ENCODE data around the gene ZNF385A. TPM values are rescaled to one million over a fixed set of nuclear protein-coding genes. Genes with fewer than 3 reads are reported as not detected.

The ZNF385A gene
- total and polyA plus RNA-seq, 2 donors (not counting 3 experiments of a cell fraction or from before 2014, with no cell fraction given), result 1.6 to 7.9 TPM

GRCh38 chr12:54430471-54431069 lies 46.0 kb upstream of the ZNF385A start:
- Histone ChIP-seq H3K36me3 (ENCODE audit: control insufficient read depth in 2 of 2, extremely low read depth in 1 of 2, insufficient read depth in 2 of 2, low read length in 2 of 2) (no peaks in the 10 kb centered on the region), H3K9me1 (replicated peaks; ENCODE audit: control insufficient read depth, extremely low read depth, insufficient read depth, low read length) (no peaks in the 10 kb centered on the region), H3K27me3 (ENCODE audit: control insufficient read depth in 2 of 2, insufficient read depth in 2 of 2, low read length in 2 of 2) (no peaks in the 10 kb centered on the region), H4K20me1 (replicated peaks; ENCODE audit: control insufficient read depth, extremely low read depth, insufficient read depth, low read length) (no peaks in the 10 kb centered on the region), H3K27ac (ENCODE audit: insufficient read depth, low read depth, low read length) (peak overlapping the region; percentile 91), H2AFZ (ENCODE audit: low read depth, low read length) (no peak overlapping the region), H3K4me3 (replicated peaks in 1 of 3; ENCODE audit: insufficient read depth in 1 of 3, low read depth in 1 of 3, low read length in 3 of 3) (no peak overlapping the region), H3K9ac (replicated peaks; ENCODE audit: extremely low read depth, insufficient read depth, low read length) (no peak overlapping the region), H3K4me2 (ENCODE audit: insufficient read depth, low read length) (no peak overlapping the region), H3K79me2 (ENCODE audit: control insufficient read depth, insufficient read depth, low read length) (peaks cover 10% of the 10 kb centered on the region), H3K9me3 (replicated peaks; ENCODE audit: control insufficient read depth, insufficient read depth, low read length) (no peaks in the 10 kb centered on the region), H3K4me1 (ENCODE audit: control insufficient read depth, extremely low read depth, insufficient read depth, low read length) (peaks cover 74% of the 10 kb centered on the region)
- FAIRE-seq, result no peak
- BruUV-seq (replicated peaks), result no TSS peak
- CTCF ChIA-PET, result interaction anchor here (1.5 to 5.3 kb wide), 5 partner anchors 12 to 31 kb away, joined by 3 to 136 read pairs (median 29); partner anchors contain the start of gene ITGA5
- TF ChIP-seq MYC (IDR thresholded peaks at IDR 0.05; ENCODE audit: low read depth, low read length) (no peak), CTCF (IDR thresholded peaks at IDR 0.05; ENCODE audit: extremely low read depth in 1 of 2, insufficient read depth in 1 of 2, low read depth in 1 of 2, low read length in 2 of 2) (no peak), GATA2 (IDR thresholded peaks at IDR 0.05; ENCODE audit: insufficient read depth, insufficient read length, low read depth, low read length) (no peak), EZH2 (IDR thresholded peaks at IDR 0.05; ENCODE audit: borderline replicate concordance, low read depth, low read length, severe bottlenecking) (no peak), MAX (IDR thresholded peaks at IDR 0.05; ENCODE audit: insufficient read depth, insufficient read length) (no peak), JUN (IDR thresholded peaks at IDR 0.05; ENCODE audit: borderline replicate concordance, insufficient read depth, insufficient read length, low read depth) (no peak), POLR2AphosphoS5 (IDR thresholded peaks at IDR 0.05; ENCODE audit: insufficient read depth, low read depth, low read length) (no peak), POLR2A (IDR thresholded peaks at IDR 0.05; ENCODE audit: low read depth, low read length) (no peak)
- dilution Hi-C loops (cut with MboI; ENCODE audit: extremely low pct_ligation_motif_present, low sequenced_read_pairs) (no loop called here), intact Hi-C loops (cut with micrococcal nuclease) (loop anchor here (5.0 kb wide), 1 partner anchor 148 kb away; the partner anchor contains the start of genes CBX5 and HNRNPA1)
- POLR2A ChIA-PET, result interaction anchor here (1.7 to 4.1 kb wide), 3 partner anchors 9 to 16 kb away, joined by 5 to 60 read pairs (median 6); no protein-coding TSS in a partner anchor
- DNase-seq (ENCODE audit: low read depth, low spot score), result no peak

All from endothelial cell of umbilical vein (primary cell).